Measurements from ENCODE around the gene PPIB.

Gene PPIB

GRCh38 chr15:64133623-64134344, 29.0 kb downstream of the PPIB start:
- ChIA-PET POLR2A (interaction anchor here (0.9 to 1.0 kb wide), 2 partner anchors 29 to 41 kb away, joined by 3 read pairs; partner anchors contain the start of genes CIAO2A and PPIB), CTCF (interaction anchor here (0.6 kb wide), 1 partner anchor 14 kb away, joined by 3 read pairs; no protein-coding TSS in a partner anchor)
- TF ChIP-seq TARDBP (IDR thresholded peaks at IDR 0.05) (no peak), FOXA1 (IDR thresholded peaks at IDR 0.05) (no peak), LEF1 (IDR thresholded peaks at IDR 0.05; ENCODE audit: borderline replicate concordance) (no peak), HDGF (IDR thresholded peaks at IDR 0.05; ENCODE audit: borderline replicate concordance) (no peak), BHLHE40 (IDR thresholded peaks at IDR 0.05; ENCODE audit: borderline replicate concordance) (no peak), L3MBTL2 (conservative IDR thresholded peaks at IDR 0.05) (no peak), CTBP1 (IDR thresholded peaks at IDR 0.05; ENCODE audit: borderline replicate concordance) (no peak), PKNOX1 (IDR thresholded peaks at IDR 0.05) (no peak), ELF4 (IDR thresholded peaks at IDR 0.05) (no peak), SP1 (IDR thresholded peaks at IDR 0.05) (no peak), ARNT (IDR thresholded peaks at IDR 0.05) (no peak), ZNF384 (IDR thresholded peaks at IDR 0.05) (no peak), FOXM1 (IDR thresholded peaks at IDR 0.05; ENCODE audit: borderline replicate concordance) (no peak), SUZ12 (IDR thresholded peaks at IDR 0.05) (no peak), FOXK2 (IDR thresholded peaks at IDR 0.05) (no peak)
- no peak for DNase-seq (ENCODE audit: extremely low spot score)

- TF ChIP-seq PKNOX1 (IDR thresholded peaks at IDR 0.05) (no peak), LEF1 (IDR thresholded peaks at IDR 0.05; ENCODE audit: borderline replicate concordance) (no peak), ARNT (IDR thresholded peaks at IDR 0.05) (no peak), FOXA1 (IDR thresholded peaks at IDR 0.05) (no peak), TARDBP (IDR thresholded peaks at IDR 0.05) (no peak), FOXM1 (IDR thresholded peaks at IDR 0.05; ENCODE audit: borderline replicate concordance) (no peak)
- POLR2A ChIA-PET: no interaction called here
- no peak for DNase-seq (ENCODE audit: extremely low spot score)
- CTCF ChIA-PET: no interaction called here
These were observed 30.6 kb downstream of the PPIB start for GRCh38 chr15:64132217-64132616.

- POLR2A ChIA-PET: no interaction called here
- CTCF ChIA-PET: interaction anchor here (1.3 kb wide), 1 partner anchor 22 kb away, joined by 3 read pairs; no protein-coding TSS in a partner anchor
- no peak for DNase-seq (ENCODE audit: extremely low spot score)
- no peak for TF ChIP-seq FOXA1 (IDR thresholded peaks at IDR 0.05)
- no peak for TF ChIP-seq TARDBP (IDR thresholded peaks at IDR 0.05)
- no peak for TF ChIP-seq ZNF384 (IDR thresholded peaks at IDR 0.05)
- no peak for TF ChIP-seq CTBP1 (IDR thresholded peaks at IDR 0.05; ENCODE audit: borderline replicate concordance)
- no peak for TF ChIP-seq BHLHE40 (IDR thresholded peaks at IDR 0.05; ENCODE audit: borderline replicate concordance)
- TF ChIP-seq NFRKB (IDR thresholded peaks at IDR 0.05): no peak
- no peak for TF ChIP-seq PKNOX1 (IDR thresholded peaks at IDR 0.05)
- TF ChIP-seq FOXM1 (IDR thresholded peaks at IDR 0.05; ENCODE audit: borderline replicate concordance): no peak
- no peak for TF ChIP-seq LEF1 (IDR thresholded peaks at IDR 0.05; ENCODE audit: borderline replicate concordance)
- TF ChIP-seq SUZ12 (IDR thresholded peaks at IDR 0.05): no peak
- TF ChIP-seq ELF4 (IDR thresholded peaks at IDR 0.05): no peak
- TF ChIP-seq ARNT (IDR thresholded peaks at IDR 0.05): no peak
These were observed 31.3 kb downstream of the PPIB start for GRCh38 chr15:64131547-64131946.

- DNase-seq (ENCODE audit: extremely low spot score): no peak
- ChIA-PET POLR2A (interaction anchor here (0.8 kb wide), 1 partner anchor 63 kb away, joined by 4 read pairs; no protein-coding TSS in a partner anchor), CTCF (interaction anchor here (0.5 kb wide), 1 partner anchor 26 kb away, joined by 3 read pairs; no protein-coding TSS in a partner anchor)
- no peak for TF ChIP-seq ELF4 (IDR thresholded peaks at IDR 0.05)
- TF ChIP-seq HDGF (IDR thresholded peaks at IDR 0.05; ENCODE audit: borderline replicate concordance): no peak
- no peak for TF ChIP-seq ARNT (IDR thresholded peaks at IDR 0.05)
- TF ChIP-seq LEF1 (IDR thresholded peaks at IDR 0.05; ENCODE audit: borderline replicate concordance): no peak
- TF ChIP-seq TARDBP (IDR thresholded peaks at IDR 0.05): no peak
- TF ChIP-seq CTBP1 (IDR thresholded peaks at IDR 0.05; ENCODE audit: borderline replicate concordance): no peak
- no peak for TF ChIP-seq FOXA1 (IDR thresholded peaks at IDR 0.05)
- no peak for TF ChIP-seq SP1 (IDR thresholded peaks at IDR 0.05)
- no peak for TF ChIP-seq FOXK2 (IDR thresholded peaks at IDR 0.05)
- no peak for TF ChIP-seq ZNF384 (IDR thresholded peaks at IDR 0.05)
- no peak for TF ChIP-seq NFRKB (IDR thresholded peaks at IDR 0.05)
- TF ChIP-seq FOXM1 (IDR thresholded peaks at IDR 0.05; ENCODE audit: borderline replicate concordance): no peak
- TF ChIP-seq PKNOX1 (IDR thresholded peaks at IDR 0.05): no peak
- no peak for TF ChIP-seq BHLHE40 (IDR thresholded peaks at IDR 0.05; ENCODE audit: borderline replicate concordance)
- TF ChIP-seq SUZ12 (IDR thresholded peaks at IDR 0.05): no peak
These were observed 32.7 kb downstream of the PPIB start for GRCh38 chr15:64130159-64130558.

- POLR2A ChIA-PET: no interaction called here
These were observed 35.1 kb downstream of the PPIB start for GRCh38 chr15:64127521-64128270.

More at GRCh38 chr15:64127521-64128270, 35.1 kb downstream of the PPIB start:
- CTCF ChIA-PET: no interaction called here
- TF ChIP-seq TARDBP (IDR thresholded peaks at IDR 0.05) (no peak), ELF4 (IDR thresholded peaks at IDR 0.05) (no peak), ZNF384 (IDR thresholded peaks at IDR 0.05) (no peak), ARNT (IDR thresholded peaks at IDR 0.05) (no peak), FOXM1 (IDR thresholded peaks at IDR 0.05; ENCODE audit: borderline replicate concordance) (no peak), FOXK2 (IDR thresholded peaks at IDR 0.05) (no peak), BHLHE40 (IDR thresholded peaks at IDR 0.05; ENCODE audit: borderline replicate concordance) (no peak), LEF1 (IDR thresholded peaks at IDR 0.05; ENCODE audit: borderline replicate concordance) (no peak)
- no peak for DNase-seq (ENCODE audit: extremely low spot score)
